Measurements from ENCODE around the gene GGT6. TPM values are rescaled to one million over a fixed set of nuclear protein-coding genes. Genes with fewer than 3 reads are reported as not detected.

The GGT6 gene
- total RNA-seq, 4 donors from 2014 or later: 214 to 308 (median 283) TPM

- TF ChIP-seq POLR2A (IDR thresholded peaks at IDR 0.05) (no peak), EP300 (IDR thresholded peaks at IDR 0.05; ENCODE audit: low read depth) (no peak), POLR2AphosphoS5 (IDR thresholded peaks at IDR 0.05) (no peak), CTCF (IDR thresholded peaks at IDR 0.05) (no peak)
- H3K27me3 ChIP-seq: peaks cover 26% of the 10 kb centered on the region
- DNase-seq: no peak
- peaks cover 0 to 16% (median 12%) of the 10 kb centered on the region in 4 donors for H3K4me1 ChIP-seq
- in situ Hi-C loops (cut with MboI; ENCODE audit: low pct_ligation_motif_present in 1 of 4, low pct_unique_long_range_greater_than_20kb in 1 of 4, low sequenced_read_pairs in 3 of 4) (no loop called here), intact Hi-C loops (cut with DNase I; ENCODE audit: low total_unique reads) (no loop called here)
- H3K27ac ChIP-seq: no peak overlapping the region
- H3K36me3 ChIP-seq: no peaks in the 10 kb centered on the region
- no peaks in the 10 kb centered on the region for H3K9me3 ChIP-seq
- no peak overlapping the region for H3K4me3 ChIP-seq
- WGBS, 2 donors (ENCODE audit: low coverage in 1 of 2): 84% methylated on average over 11 of the region's 11 CpGs; no CpG with 5 or more reads in 1 of the 2 donors
Observed at GRCh38 chr17:4588391-4588790, 28.0 kb upstream of the GGT6 start.

GRCh38 chr17:4587803-4588202 is 27.4 kb upstream of the GGT6 start:
- no peak for DNase-seq
- in situ Hi-C loops (cut with MboI; ENCODE audit: low pct_ligation_motif_present in 1 of 4, low pct_unique_long_range_greater_than_20kb in 1 of 4, low sequenced_read_pairs in 3 of 4) (no loop called here), intact Hi-C loops (cut with DNase I; ENCODE audit: low total_unique reads) (no loop called here)
- peaks cover 0 to 16% (median 12%) of the 10 kb centered on the region in 4 donors for H3K4me1 ChIP-seq
- H3K27ac ChIP-seq: no peak overlapping the region
- H3K36me3 ChIP-seq: no peaks in the 10 kb centered on the region
- 81% methylated on average over 9 of the region's 9 CpGs; no CpG with 5 or more reads in 1 of the 2 donors for WGBS, 2 donors (ENCODE audit: low coverage in 1 of 2)
- TF ChIP-seq POLR2A (IDR thresholded peaks at IDR 0.05): no peak
- no peak for TF ChIP-seq CTCF (IDR thresholded peaks at IDR 0.05)
- no peak for TF ChIP-seq POLR2AphosphoS5 (IDR thresholded peaks at IDR 0.05)
- TF ChIP-seq EP300 (IDR thresholded peaks at IDR 0.05; ENCODE audit: low read depth): no peak
- H3K9me3 ChIP-seq: no peaks in the 10 kb centered on the region
- no peak overlapping the region for H3K4me3 ChIP-seq
- peaks cover 32% of the 10 kb centered on the region for H3K27me3 ChIP-seq

GRCh38 chr17:4587195-4587594 is 26.8 kb upstream of the GGT6 start:
- no peak for DNase-seq
- no peak for TF ChIP-seq POLR2A (IDR thresholded peaks at IDR 0.05)
- TF ChIP-seq EP300 (IDR thresholded peaks at IDR 0.05; ENCODE audit: low read depth): no peak
- TF ChIP-seq CTCF (IDR thresholded peaks at IDR 0.05): no peak
- TF ChIP-seq POLR2AphosphoS5 (IDR thresholded peaks at IDR 0.05): no peak
- in situ Hi-C loops (cut with MboI; ENCODE audit: low pct_ligation_motif_present in 1 of 4, low pct_unique_long_range_greater_than_20kb in 1 of 4, low sequenced_read_pairs in 3 of 4): no loop called here
- H3K4me1 ChIP-seq: peaks cover 0 to 16% (median 12%) of the 10 kb centered on the region in 4 donors
- WGBS, 2 donors (ENCODE audit: low coverage in 1 of 2): 96% methylated on average over 7 of the region's 7 CpGs; no CpG with 5 or more reads in 1 of the 2 donors
- no peak overlapping the region for H3K27ac ChIP-seq
- H3K36me3 ChIP-seq: no peaks in the 10 kb centered on the region
- no peaks in the 10 kb centered on the region for H3K9me3 ChIP-seq
- peaks cover 38% of the 10 kb centered on the region for H3K27me3 ChIP-seq
- intact Hi-C loops (cut with DNase I; ENCODE audit: low total_unique reads): no loop called here
- H3K4me3 ChIP-seq: no peak overlapping the region

GRCh38 chr17:4586043-4586442 is 25.7 kb upstream of the GGT6 start:
- H3K36me3 ChIP-seq: no peaks in the 10 kb centered on the region

More at GRCh38 chr17:4586043-4586442, 25.7 kb upstream of the GGT6 start:
- peaks cover 46% of the 10 kb centered on the region for H3K27me3 ChIP-seq
- H3K27ac ChIP-seq: no peak overlapping the region
- in situ Hi-C loops (cut with MboI; ENCODE audit: low pct_ligation_motif_present in 1 of 4, low pct_unique_long_range_greater_than_20kb in 1 of 4, low sequenced_read_pairs in 3 of 4): no loop called here
- TF ChIP-seq POLR2AphosphoS5 (IDR thresholded peaks at IDR 0.05) (no peak), EP300 (IDR thresholded peaks at IDR 0.05; ENCODE audit: low read depth) (no peak), CTCF (IDR thresholded peaks at IDR 0.05) (no peak), POLR2A (IDR thresholded peaks at IDR 0.05) (no peak)
- 87% methylated on average over 9 of the region's 9 CpGs; no CpG with 5 or more reads in 1 of the 2 donors for WGBS, 2 donors (ENCODE audit: low coverage in 1 of 2)
- no peak for DNase-seq
- H3K4me1 ChIP-seq: peaks cover 0 to 16% (median 12%) of the 10 kb centered on the region in 4 donors
- H3K9me3 ChIP-seq: no peaks in the 10 kb centered on the region
- no peak overlapping the region for H3K4me3 ChIP-seq
- intact Hi-C loops (cut with DNase I; ENCODE audit: low total_unique reads): no loop called here
